ENCODE results near the gene VPS41. TPM values are rescaled to one million over a fixed set of nuclear protein-coding genes. Genes with fewer than 3 reads are reported as not detected.

VPS41 gene
- total RNA-seq, 3 donors from 2014 or later (not counting 1 experiment from before 2014, with no cell fraction given), result 67.3 to 81.8 (median 78.9) TPM

DNA sequence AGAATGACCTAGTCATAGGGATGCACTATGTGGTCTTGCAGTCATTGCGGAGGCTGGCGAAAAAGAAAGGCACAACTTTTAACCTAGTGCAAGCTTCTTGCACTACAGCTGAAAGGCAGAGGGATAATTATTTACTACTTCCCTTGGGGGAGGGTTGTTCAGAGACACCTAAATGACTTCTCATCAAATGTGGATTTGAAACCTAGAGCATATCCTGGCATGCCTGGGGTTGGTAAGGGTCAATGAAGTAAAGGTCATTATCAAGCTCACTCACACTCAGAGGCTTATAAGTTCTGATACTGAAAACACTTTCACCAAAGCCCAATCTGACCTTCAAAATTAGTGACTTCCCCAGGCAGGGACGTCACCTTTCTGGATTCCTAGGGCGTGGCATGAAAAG, 168.9 kb downstream of the VPS41 start:
- H3K4me1 ChIP-seq (ENCODE audit: control insufficient read depth, insufficient read depth, low read length), result no peaks in the 10 kb centered on the region
- WGBS (ENCODE audit: insufficient coverage), result 96% methylated on average over 4 of the region's 4 CpGs
- H3K27ac ChIP-seq (ENCODE audit: low read length), result no peak overlapping the region
- DNase-seq, result no peak
- no peak overlapping the region for H3K4me3 ChIP-seq (ENCODE audit: low read length)
- H3K36me3 Mint-ChIP-seq, result peaks cover 9% of the 10 kb centered on the region
- no peak overlapping the region for H3K27ac Mint-ChIP-seq
- H3K9me3 ChIP-seq (ENCODE audit: control insufficient read depth, insufficient read depth, low read length), result no peaks in the 10 kb centered on the region
- H3K9me3 Mint-ChIP-seq, result no peaks in the 10 kb centered on the region
- TF ChIP-seq, protein P1, sequence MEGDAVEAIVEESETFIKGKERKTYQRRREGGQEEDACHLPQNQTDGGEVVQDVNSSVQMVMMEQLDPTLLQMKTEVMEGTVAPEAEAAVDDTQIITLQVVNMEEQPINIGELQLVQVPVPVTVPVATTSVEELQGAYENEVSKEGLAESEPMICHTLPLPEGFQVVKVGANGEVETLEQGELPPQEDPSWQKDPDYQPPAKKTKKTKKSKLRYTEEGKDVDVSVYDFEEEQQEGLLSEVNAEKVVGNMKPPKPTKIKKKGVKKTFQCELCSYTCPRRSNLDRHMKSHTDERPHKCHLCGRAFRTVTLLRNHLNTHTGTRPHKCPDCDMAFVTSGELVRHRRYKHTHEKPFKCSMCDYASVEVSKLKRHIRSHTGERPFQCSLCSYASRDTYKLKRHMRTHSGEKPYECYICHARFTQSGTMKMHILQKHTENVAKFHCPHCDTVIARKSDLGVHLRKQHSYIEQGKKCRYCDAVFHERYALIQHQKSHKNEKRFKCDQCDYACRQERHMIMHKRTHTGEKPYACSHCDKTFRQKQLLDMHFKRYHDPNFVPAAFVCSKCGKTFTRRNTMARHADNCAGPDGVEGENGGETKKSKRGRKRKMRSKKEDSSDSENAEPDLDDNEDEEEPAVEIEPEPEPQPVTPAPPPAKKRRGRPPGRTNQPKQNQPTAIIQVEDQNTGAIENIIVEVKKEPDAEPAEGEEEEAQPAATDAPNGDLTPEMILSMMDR (IDR thresholded peaks at IDR 0.05), result no peak
- no peak for ATAC-seq
- intact Hi-C loops (cut with micrococcal nuclease), result no loop called here
- H3K36me3 ChIP-seq (ENCODE audit: control insufficient read depth, insufficient read depth, low read length), result peaks cover 49% of the 10 kb centered on the region
- H3K4me3 Mint-ChIP-seq, result no peak overlapping the region
- no peaks in the 10 kb centered on the region for H3K27me3 ChIP-seq (ENCODE audit: control insufficient read depth, insufficient read depth, low read length)
- H3K27me3 Mint-ChIP-seq (ENCODE audit: low read depth in 2 of 2), result no peaks in the 10 kb centered on the region
- H3K4me1 Mint-ChIP-seq, result no peaks in the 10 kb centered on the region

DNA sequence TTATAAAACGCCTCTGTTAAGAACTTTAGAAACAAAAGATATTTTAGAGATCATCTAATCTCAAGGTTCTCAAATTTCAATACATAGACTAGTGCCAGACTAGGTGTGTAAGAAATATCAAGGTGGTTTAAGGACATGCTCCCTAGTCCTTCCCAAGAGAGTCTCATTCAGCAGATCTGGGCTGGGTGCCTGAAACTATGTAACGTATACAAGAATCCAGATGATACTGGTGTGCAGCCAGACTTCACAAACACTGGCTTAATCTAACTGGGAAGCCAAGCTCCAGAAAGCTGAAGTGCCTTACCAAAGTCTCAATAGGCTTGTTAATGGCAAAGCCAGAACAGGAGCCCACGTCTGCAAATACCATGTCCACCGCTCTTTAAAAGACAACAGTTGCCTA, 172.9 kb downstream of the VPS41 start:
- Mint-ChIP-seq H3K4me3 (no peak overlapping the region), H3K36me3 (peaks cover 8% of the 10 kb centered on the region), H3K27ac (no peak overlapping the region), H3K4me1 (no peaks in the 10 kb centered on the region), H3K27me3 (ENCODE audit: low read depth in 2 of 2) (no peaks in the 10 kb centered on the region), H3K9me3 (no peaks in the 10 kb centered on the region)
- peaks cover 22% of the 10 kb centered on the region for H3K36me3 ChIP-seq (ENCODE audit: control insufficient read depth, insufficient read depth, low read length)
- H3K9me3 ChIP-seq (ENCODE audit: control insufficient read depth, insufficient read depth, low read length), result no peaks in the 10 kb centered on the region
- H3K4me3 ChIP-seq (ENCODE audit: low read length), result no peak overlapping the region
- intact Hi-C loops (cut with micrococcal nuclease), result no loop called here
- no peak for DNase-seq
- ATAC-seq, result no peak
- TF ChIP-seq, protein P1 (IDR thresholded peaks at IDR 0.05), result no peak
- H3K27ac ChIP-seq (ENCODE audit: low read length), result no peak overlapping the region
- H3K4me1 ChIP-seq (ENCODE audit: control insufficient read depth, insufficient read depth, low read length), result no peaks in the 10 kb centered on the region
- WGBS (ENCODE audit: insufficient coverage), result 97% methylated on average over 3 of the region's 4 CpGs
- no peaks in the 10 kb centered on the region for H3K27me3 ChIP-seq (ENCODE audit: control insufficient read depth, insufficient read depth, low read length)

DNA sequence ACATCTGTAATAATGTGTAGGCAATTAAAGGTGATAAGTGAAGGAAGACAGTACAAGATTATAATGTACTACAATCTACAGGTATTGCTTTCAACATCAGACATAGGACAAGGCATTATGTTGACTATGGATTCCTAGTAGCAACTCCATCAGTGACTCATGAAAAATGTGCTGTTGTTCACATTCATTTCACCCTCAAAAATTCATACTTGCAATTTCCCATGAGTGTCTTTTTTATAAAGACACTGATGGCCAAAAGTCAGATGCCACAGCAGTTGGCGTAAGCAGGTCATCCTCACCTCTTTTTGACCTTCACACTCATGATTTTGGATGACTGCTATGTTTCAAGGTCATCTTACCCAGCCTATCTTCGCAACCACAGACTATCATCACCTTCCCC, 177.8 kb downstream of the VPS41 start:
- ATAC-seq (no peak), DNase-seq (no peak)
- H3K4me3 Mint-ChIP-seq, result no peak overlapping the region
- Histone ChIP-seq H3K36me3 (ENCODE audit: control insufficient read depth, insufficient read depth, low read length) (peaks cover 22% of the 10 kb centered on the region), H3K27me3 (ENCODE audit: control insufficient read depth, insufficient read depth, low read length) (no peaks in the 10 kb centered on the region), H3K27ac (ENCODE audit: low read length) (no peak overlapping the region), H3K4me1 (ENCODE audit: control insufficient read depth, insufficient read depth, low read length) (no peaks in the 10 kb centered on the region), H3K9me3 (ENCODE audit: control insufficient read depth, insufficient read depth, low read length) (no peaks in the 10 kb centered on the region), H3K4me3 (ENCODE audit: low read length) (no peak overlapping the region)
- no peak overlapping the region for H3K27ac Mint-ChIP-seq
- TF ChIP-seq, protein P1 (IDR thresholded peaks at IDR 0.05), result no peak
- no peaks in the 10 kb centered on the region for H3K4me1 Mint-ChIP-seq
- 91% methylated on average over 2 of the region's 2 CpGs for WGBS (ENCODE audit: insufficient coverage)
- intact Hi-C loops (cut with micrococcal nuclease), result no loop called here
- H3K36me3 Mint-ChIP-seq, result peaks cover 18% of the 10 kb centered on the region
- H3K9me3 Mint-ChIP-seq, result no peaks in the 10 kb centered on the region
- H3K27me3 Mint-ChIP-seq (ENCODE audit: low read depth in 2 of 2), result no peaks in the 10 kb centered on the region

DNA sequence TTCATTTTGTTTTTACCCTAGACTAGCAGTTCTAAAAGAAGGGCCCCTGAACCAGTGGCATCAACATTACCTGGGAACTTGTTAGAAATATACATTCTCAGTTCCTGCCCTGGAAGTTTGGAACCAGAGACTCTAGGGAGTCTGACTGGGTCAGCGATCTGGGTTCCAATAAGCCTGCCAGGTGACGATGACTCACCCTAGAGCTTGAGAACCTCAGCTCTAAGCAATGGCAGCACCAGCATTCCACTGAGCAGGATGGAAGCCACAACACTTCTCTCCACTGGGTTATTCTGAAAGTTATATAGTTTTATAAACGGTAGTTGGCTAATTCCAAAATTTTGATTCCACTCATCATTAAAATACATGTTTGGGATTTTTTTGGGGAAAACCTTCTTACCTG, 180.8 kb downstream of the VPS41 start:
- no peaks in the 10 kb centered on the region for H3K27me3 Mint-ChIP-seq (ENCODE audit: low read depth in 2 of 2)
- WGBS (ENCODE audit: insufficient coverage), result 100% methylated on average over 2 of the region's 3 CpGs
- intact Hi-C loops (cut with micrococcal nuclease), result no loop called here
- peaks cover 18% of the 10 kb centered on the region for H3K36me3 Mint-ChIP-seq
- Histone ChIP-seq H3K36me3 (ENCODE audit: control insufficient read depth, insufficient read depth, low read length) (peaks cover 33% of the 10 kb centered on the region), H3K27ac (ENCODE audit: low read length) (no peak overlapping the region), H3K9me3 (ENCODE audit: control insufficient read depth, insufficient read depth, low read length) (no peaks in the 10 kb centered on the region), H3K4me1 (ENCODE audit: control insufficient read depth, insufficient read depth, low read length) (no peaks in the 10 kb centered on the region), H3K4me3 (ENCODE audit: low read length) (no peak overlapping the region), H3K27me3 (ENCODE audit: control insufficient read depth, insufficient read depth, low read length) (no peaks in the 10 kb centered on the region)
- H3K4me3 Mint-ChIP-seq, result no peak overlapping the region
- H3K4me1 Mint-ChIP-seq, result no peaks in the 10 kb centered on the region
- TF ChIP-seq, protein P1 (IDR thresholded peaks at IDR 0.05), result no peak
- ATAC-seq (no peak), DNase-seq (no peak)
- H3K27ac Mint-ChIP-seq, result no peak overlapping the region
- H3K9me3 Mint-ChIP-seq, result no peaks in the 10 kb centered on the region

Measured in natural killer cell (primary cell).